Measurements from ENCODE around the gene NFILZ.

GRCh38 chr19:8601796-8602195, 28.6 kb upstream of the NFILZ start:
- TF ChIP-seq EZH2 (IDR thresholded peaks at IDR 0.05; ENCODE audit: low read depth, low read length, severe bottlenecking) (no peak), GABPA (IDR thresholded peaks at IDR 0.05; ENCODE audit: borderline replicate concordance, insufficient read depth, low read length) (no peak), POLR2A (IDR thresholded peaks at IDR 0.05; ENCODE audit: control extremely low read depth in 1 of 2, low read depth in 2 of 2, low read length in 2 of 2) (no peak), POLR2AphosphoS5 (IDR thresholded peaks at IDR 0.05; ENCODE audit: low read depth, low read length) (no peak), CTCF (IDR thresholded peaks at IDR 0.05; ENCODE audit: control extremely low read depth in 1 of 3, insufficient read depth in 1 of 3, low read depth in 1 of 3, low read length in 3 of 3) (no peak), YY1 (IDR thresholded peaks at IDR 0.05; ENCODE audit: low read depth, low read length) (no peak), HDAC2 (IDR thresholded peaks at IDR 0.05; ENCODE audit: borderline replicate concordance in 1 of 2, low read depth in 2 of 2, low read length in 2 of 2) (no peak), SIX5 (IDR thresholded peaks at IDR 0.05; ENCODE audit: low read depth, low read length) (no peak)

Measured in H1 (cell line).